Neutrophil (primary cell): ENCODE results near the gene OBSL1.
A peak's percentile ranks its signal among the peaks of the same experiment; 100 is the strongest.

Experiments used
- H3K27ac ChIP-seq: fragments of 200-600 bp; sonication (generic); 2 replicates; pipeline ENCODE4 v1.5.1; 2016; ENCODE audit warnings: mild to moderate bottlenecking, moderate library complexity
- H3K27me3 ChIP-seq: fragments of 200-600 bp; sonication (generic); 2 replicates; pipeline ENCODE4 v1.6.0; 2016; ENCODE audit warnings: mild to moderate bottlenecking
- H3K36me3 ChIP-seq: fragments of 200-600 bp; sonication (generic); 2 replicates; pipeline ENCODE4 v1.5.1; 2017
- H3K4me1 ChIP-seq, 2 experiments: fragments of 200-600 bp in 1 of 2; sonication (generic) in 1 of 2; 1 replicate in 1 of 2; 2 replicates in 1 of 2; pipeline versions ENCODE4 v1.5.1 to v1.6.1; 2013 to 2016; ENCODE audit warnings: low read depth in 1 of 2, low read length in 1 of 2, mild to moderate bottlenecking in 1 of 2, moderate library complexity in 1 of 2; ENCODE audit not compliant: control insufficient read depth in 1 of 2, insufficient read depth in 1 of 2
- H3K4me3 ChIP-seq, 2 experiments: fragments of 200-600 bp in 1 of 2; sonication (generic) in 1 of 2; 1 replicate in 1 of 2; 2 replicates in 1 of 2; pipeline ENCODE4 v1.5.1; 2013 to 2016; ENCODE audit warnings: low read depth in 1 of 2, low read length in 1 of 2, mild to moderate bottlenecking in 1 of 2, moderate library complexity in 1 of 2
- H3K9me3 ChIP-seq: fragments of 200-600 bp; sonication (generic); 2 replicates; pipeline ENCODE4 v1.5.1; 2016
- CTCF ChIP-seq: fragments of 200-600 bp; sonication (generic); IDR thresholded peaks from 2 replicates; pipeline ENCODE4 v1.5.1; 2016; ENCODE audit warnings: antibody characterized with exemption

OBSL1 gene

GRCh38 chr2:219554350-219554749 lies 17.0 kb downstream of the OBSL1 start:
- peaks cover 9 to 16% of the 10 kb centered on the region in 2 experiments for H3K4me1 ChIP-seq
- no peak overlapping the region for H3K4me3 ChIP-seq
- peaks cover 70% of the 10 kb centered on the region for H3K27me3 ChIP-seq
- no peak for TF ChIP-seq CTCF
- no peaks in the 10 kb centered on the region for H3K9me3 ChIP-seq
- no peak overlapping the region for H3K27ac ChIP-seq
- no peaks in the 10 kb centered on the region for H3K36me3 ChIP-seq

GRCh38 chr2:219553463-219553963 lies 17.8 kb downstream of the OBSL1 start:
- Histone ChIP-seq H3K36me3 (no peaks in the 10 kb centered on the region), H3K9me3 (no peaks in the 10 kb centered on the region), H3K27ac (no peak overlapping the region), H3K4me3 (no peak overlapping the region), H3K27me3 (peaks cover 78% of the 10 kb centered on the region), H3K4me1 (peaks cover 9 to 16% of the 10 kb centered on the region in 2 experiments)
- no peak for TF ChIP-seq CTCF

GRCh38 chr2:219553168-219553417 lies 18.2 kb downstream of the OBSL1 start:
- peaks cover 83% of the 10 kb centered on the region for H3K27me3 ChIP-seq
- H3K27ac ChIP-seq, result no peak overlapping the region
- H3K36me3 ChIP-seq, result no peaks in the 10 kb centered on the region
- no peak overlapping the region for H3K4me3 ChIP-seq
- H3K9me3 ChIP-seq, result no peaks in the 10 kb centered on the region
- no peak for TF ChIP-seq CTCF
- peaks cover 9 to 16% of the 10 kb centered on the region in 2 experiments for H3K4me1 ChIP-seq

GRCh38 chr2:219552382-219553167 lies 18.8 kb downstream of the OBSL1 start:
- Histone ChIP-seq H3K4me3 (peak overlapping the region; percentile 51 to 61), H3K36me3 (no peaks in the 10 kb centered on the region), H3K27ac (no peak overlapping the region), H3K9me3 (no peaks in the 10 kb centered on the region), H3K27me3 (peaks cover 88% of the 10 kb centered on the region), H3K4me1 (peaks cover 9 to 16% of the 10 kb centered on the region in 2 experiments)
- TF ChIP-seq CTCF, result no peak

- peaks cover 96% of the 10 kb centered on the region for H3K27me3 ChIP-seq
- peak overlapping the region; percentile 51 to 61 for H3K4me3 ChIP-seq
Measured at GRCh38 chr2:219551441-219552381, 19.6 kb downstream of the OBSL1 start.

More at GRCh38 chr2:219551441-219552381, 19.6 kb downstream of the OBSL1 start:
- Histone ChIP-seq H3K36me3 (no peaks in the 10 kb centered on the region), H3K4me1 (peaks cover 9 to 16% of the 10 kb centered on the region in 2 experiments), H3K27ac (no peak overlapping the region), H3K9me3 (no peaks in the 10 kb centered on the region)
- no peak for TF ChIP-seq CTCF
